DMS 273 (cell line): ENCODE measurements around the gene ST7.
"Not testable (repeated sequence)": the region's sequence is repeated elsewhere in the genome, so short reads cannot be mapped to it uniquely, and the experiment has no call there.

Experiments
- DNase-seq: peaks from one replicate; lab custom pipeline; 2025; ENCODE audit not compliant: unreplicated experiment; lab: John Stamatoyannopoulos, UW

Gene ST7

DNA sequence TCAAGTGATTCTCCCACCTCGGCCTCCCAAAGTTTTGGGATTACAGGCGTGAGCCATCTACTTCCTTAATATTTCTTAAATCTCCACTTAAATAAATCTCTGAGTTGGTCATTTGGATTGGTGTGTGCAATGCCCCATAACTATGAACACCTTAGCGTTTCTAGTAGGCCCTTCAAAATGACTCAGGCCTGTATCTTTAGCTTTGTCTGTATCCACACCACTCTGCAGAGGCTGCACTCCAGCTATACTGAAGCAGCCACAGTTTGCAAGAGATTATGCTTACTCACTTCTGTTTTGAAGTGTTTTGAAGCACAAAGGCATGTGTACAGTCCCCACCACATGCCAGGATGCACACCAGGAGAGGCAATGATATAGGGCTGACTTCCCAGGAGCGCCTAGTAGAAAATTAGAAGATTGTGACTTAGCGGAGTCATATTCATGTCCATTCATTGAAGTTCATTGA lies 2.4 kb upstream of the ST7 start:
- no peak for DNase-seq

DNA sequence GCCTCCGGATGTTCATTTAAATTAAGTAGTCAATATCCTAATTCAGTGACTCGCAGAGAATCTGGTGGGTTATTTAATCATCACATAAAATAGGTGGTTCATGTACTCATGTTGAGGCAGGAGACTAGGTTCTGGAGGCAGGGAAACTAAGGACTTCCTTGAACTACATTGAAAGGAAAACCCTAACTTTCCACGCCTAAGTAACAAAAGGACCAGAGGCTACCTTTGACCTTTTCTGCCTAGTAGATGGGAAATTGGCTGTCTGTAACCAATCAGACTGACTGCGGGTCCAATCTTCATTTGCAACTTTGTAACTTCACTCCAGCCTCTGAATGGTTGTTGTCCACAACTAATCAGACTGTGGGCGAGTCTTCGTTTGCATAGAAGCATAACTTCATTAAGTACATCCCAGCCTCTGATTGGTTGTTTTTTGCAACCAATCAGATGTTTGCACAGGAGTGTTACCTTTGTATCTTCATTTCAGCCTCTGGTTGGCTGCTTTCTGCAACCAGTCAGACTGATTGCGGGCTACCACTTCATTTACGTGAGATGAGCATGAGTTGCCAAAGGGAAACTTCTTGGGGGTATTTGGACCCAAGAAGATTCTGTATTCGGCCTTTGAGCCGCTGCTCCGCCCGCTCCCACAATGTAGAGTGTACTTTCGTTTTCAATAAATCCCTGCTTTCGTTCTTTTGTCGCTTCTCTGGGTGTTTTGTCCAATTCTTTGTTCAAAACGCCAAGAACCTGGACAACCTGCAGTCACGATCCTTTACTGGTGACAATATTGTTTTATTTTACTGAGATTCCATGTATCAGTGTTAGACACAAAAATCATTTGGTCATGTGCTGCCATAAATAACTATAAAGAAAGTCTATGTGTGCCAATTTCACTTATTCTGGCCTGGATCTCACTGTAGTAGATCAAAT lies 1.7 kb upstream of the ST7 start:
- DNase-seq, result no peak

DNA sequence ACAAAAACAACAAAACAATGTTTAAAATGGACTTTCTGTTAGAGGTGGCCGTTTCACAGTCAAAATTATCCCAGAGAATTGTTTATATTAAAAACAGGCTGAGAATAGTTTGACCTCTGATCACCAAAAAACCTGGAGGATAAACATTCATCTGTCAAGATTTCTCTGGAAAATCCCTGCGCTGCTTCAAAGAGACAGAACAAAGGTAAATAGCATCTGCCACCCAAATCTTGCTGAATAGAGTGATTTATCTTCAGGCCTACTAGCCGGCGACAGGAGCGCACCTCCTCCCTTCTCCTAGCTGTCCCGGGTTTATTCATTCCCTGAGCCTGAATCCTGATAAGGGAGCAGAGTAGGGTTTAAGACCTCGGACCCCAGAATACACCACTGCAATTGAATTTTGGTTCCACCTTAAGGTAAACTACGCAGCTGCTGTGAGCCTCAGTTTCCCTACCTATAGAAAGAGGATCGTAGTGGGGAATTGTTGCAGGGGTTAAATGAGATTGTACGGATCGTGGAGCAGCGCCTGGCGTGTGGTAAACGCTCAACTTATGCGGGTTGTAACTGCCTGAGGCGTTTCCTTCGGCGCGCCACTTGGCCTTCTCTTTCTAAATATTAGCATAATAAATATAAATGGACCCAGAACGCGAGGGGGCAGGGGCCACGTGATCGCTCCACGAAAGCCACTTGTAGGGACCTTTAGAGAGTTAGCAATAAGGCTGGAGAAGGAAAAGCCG lies 498 bp upstream of the ST7 start:
- DNase-seq, result peak; percentile 95

DNA sequence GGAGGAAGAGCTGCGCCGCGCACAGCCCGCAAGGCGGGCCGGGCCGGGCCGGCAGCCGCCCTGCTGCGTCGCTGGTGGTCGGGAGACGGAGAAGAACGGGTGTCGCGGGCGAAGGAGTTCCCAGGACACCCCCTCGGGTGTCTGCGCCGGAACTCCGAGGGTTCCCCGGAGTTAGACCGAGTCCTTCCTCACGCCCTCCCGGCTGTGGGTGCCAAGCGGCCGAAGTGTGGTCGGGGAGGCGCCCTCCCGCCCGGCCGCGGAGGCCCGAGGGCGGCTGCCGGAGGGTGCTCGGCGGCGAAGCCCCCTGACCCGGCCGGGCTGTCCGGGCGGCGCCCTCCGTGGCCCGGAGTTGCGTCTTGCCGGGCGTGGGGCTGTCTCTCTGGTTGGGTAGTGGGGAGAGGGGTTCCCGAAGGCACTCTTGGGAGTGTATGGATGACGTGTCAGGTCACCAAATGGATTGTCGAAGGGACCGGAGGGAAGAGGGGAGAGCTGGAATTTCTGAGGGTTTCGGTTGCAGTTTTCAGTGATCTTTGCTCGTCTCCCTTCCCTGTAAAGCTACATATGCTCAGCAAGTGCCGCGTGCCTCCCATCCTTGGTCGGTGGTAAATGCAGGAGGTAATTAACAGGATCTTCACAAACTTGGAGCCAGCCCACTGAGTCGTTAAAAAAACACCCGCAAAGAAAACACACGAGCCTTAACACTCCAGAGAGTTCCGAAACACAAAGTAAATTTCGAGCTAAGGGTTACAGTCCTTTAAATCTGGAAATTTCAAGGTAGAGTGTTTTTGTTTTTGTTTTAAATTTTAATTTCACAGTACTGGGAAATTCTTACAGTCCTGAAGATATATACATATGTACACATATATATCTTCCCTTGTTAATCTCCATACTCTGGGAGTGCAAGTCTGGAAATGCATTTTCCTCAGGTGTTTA lies 871 bp downstream of the ST7 start:
- peak; percentile 94 for DNase-seq

DNA sequence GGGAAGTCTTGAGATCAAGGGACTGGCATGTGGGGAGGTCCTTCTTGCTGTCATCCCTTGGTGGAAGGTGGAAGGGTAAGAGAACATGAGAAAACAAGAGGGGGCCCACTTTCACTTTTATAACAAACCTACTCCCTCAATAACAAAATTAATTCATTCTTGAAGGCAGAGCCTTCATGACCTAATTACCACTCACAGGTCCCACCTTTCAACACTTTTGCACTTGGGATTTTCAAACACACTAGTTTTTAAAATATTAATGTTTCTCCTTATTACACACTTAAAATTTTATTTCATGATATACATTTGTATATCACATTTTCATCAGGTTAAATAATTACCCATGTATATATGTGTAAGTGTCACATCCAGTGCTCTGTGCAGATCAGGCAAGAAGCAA lies 2.0 kb downstream of the ST7 start:
- DNase-seq, result peak; percentile 39

DNA sequence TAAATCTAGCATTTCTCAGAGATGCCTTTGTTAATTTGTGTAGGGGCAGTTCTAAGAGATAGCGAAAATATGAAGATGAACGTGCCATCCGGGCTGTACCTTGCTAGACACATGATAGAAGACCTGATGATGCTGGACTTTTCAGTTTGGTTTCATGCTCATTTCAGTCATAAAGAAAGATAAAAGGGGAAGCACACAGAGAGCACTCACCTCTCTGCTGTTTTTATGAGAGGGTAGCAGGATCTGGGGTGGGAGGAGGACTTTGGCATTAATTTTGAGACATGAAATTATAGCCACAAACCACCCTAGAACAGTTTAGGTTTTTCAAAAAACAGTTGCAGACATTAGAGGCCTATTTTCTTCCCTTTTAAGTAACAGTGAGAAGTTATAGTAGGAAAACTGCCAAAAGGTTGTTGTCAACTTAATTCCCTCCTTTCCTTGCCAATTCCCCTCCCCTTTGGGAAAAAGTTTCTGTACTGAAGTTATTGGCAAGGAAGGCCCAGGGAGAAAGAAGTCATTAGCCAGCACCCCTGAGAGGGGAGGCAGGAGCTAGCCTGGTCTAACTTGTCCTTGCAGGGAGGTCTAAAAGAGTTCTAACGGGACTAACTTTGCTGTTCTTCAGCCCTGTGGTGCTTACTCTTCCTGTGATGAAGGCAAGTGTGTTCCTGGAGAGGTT lies 2.6 kb downstream of the ST7 start:
- peak; percentile 72 for DNase-seq

DNA sequence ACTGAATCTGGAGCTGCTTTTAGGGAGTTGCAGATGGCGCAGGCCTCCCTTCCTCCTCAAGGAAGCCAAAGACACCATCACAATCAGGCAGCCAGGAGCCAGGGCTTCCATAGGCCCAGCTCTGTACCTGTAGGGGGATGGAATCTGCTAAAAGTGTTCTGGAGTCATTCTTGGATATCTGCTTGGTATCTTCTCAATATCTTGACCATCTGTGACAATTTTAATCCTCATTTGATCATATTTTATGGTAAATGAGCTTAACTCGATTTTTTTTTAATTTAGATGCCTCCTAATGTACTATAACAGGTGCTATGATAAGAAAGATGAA lies 3.1 kb downstream of the ST7 start:
- DNase-seq, result no peak

DNA sequence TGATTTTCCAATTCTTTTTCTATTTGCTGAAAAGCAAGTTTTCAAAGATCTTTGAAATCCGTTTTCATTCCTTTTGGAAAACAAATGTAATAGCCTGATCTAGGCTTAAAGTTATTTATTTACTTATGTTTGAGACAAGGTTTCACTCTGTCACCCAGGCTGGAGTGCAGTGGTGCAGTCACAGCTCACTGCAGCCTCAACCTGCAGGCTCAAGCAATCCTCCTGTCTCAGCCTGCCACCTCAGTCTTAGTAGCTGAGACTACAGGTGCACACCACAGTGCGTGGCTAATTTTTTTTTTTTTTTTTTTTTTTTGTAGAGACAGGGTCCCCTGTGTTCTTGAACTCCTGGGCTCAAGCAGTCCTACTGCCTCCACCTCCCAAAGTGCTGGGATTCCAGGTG lies 4.6 kb downstream of the ST7 start:
- DNase-seq, result no peak

DNA sequence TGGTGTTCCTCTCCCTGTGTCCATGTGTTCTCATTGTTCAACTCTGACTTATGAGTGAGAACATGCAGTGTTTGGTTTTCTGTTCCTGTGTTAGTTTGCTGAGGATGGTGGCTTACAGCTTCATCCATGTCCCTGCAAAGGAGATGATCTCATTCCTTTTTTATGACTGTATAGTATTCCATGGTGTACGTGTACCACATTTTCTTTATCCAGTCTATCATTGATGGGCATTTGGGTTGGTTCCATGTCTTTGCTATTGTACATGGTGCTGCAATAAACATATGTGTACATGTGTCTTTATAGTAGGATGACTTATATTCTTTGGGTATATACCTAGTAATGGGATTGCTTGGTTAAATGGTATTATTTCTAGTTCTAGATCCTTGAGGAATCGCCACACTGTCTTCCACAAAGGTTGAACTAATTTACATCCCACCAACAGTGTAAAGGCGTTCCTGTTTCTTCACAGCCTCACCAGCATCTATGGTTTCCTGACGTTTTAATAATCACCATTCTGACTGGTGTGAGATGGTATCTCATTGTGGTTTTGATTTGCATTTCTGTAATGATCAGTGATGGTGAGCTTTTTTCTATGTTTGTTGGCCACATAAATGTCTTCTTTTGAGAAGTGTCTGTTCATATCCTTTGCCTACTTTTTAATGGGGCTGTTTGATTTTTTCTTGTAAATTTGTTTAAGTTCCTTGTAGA lies 8.8 kb downstream of the ST7 start:
- DNase-seq, result not testable (repeated sequence)

DNA sequence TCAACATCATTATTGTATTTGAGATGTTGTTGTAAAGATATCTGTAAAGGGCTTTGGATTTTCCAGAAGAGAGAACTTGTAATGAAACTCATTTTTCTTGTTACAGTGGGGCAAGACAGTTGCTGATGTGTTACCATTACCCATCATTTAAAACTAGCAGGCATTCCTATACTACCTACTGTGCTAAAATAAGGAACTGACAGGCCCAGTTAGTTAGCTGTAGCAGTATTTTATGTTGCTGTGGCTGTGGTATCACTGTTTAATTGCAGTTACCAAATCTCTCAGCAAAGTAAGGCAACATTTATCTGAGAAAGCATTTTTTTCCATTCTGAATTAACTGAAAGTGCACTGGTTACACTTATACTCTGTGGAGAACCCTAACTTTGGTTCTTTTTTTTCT lies 9.9 kb downstream of the ST7 start:
- DNase-seq, result no peak

DNA sequence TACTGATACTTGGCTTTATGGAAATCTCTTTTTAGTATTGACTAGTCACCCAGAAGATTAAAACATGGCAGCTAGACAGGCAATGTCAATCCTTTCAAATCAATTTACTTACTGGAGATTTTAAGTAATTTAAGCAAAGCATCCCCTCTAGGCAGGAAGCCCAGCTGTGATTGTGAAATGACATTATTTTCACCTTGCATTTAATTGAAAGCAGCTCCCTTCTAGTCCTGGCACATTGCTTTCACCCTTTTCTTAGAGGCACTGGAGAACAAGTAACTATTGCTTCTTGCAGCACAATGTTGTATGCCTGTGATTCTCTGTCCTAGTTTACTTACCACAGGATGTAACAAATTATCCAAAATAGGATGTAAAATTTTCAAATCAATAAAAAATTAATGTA lies 13.3 kb downstream of the ST7 start:
- no peak for DNase-seq

DNA sequence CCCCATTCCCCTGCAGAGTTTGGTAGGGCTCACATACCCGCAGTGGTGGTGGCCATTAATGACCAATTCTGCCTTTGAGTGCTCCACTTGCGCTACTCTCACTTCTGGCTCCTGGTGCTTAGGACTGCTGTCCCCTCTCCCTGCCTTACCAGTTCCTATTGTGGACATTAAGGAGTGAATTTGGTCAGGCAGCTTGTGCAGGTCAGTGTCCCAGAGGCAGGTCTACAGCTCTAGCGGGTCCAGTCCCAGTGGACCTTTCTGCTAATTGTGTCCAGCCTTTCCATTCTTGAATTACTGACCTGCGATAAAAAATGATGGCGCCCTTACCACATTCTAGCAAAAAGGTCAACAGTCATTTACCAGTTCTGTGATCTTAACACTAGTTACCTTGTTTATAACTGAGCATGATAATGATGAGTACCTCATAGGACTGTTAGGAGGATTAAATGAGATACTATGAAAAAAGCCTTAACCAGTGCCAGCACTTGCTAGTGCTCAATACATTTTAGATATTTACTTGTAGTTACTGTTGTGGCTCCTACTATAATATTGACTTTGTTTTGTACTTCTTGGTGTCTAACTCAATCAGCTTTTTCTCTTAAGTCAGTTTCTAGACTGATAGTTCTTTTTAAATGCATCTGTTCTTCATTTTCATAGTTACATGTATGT lies 14.1 kb downstream of the ST7 start:
- no peak for DNase-seq

DNA sequence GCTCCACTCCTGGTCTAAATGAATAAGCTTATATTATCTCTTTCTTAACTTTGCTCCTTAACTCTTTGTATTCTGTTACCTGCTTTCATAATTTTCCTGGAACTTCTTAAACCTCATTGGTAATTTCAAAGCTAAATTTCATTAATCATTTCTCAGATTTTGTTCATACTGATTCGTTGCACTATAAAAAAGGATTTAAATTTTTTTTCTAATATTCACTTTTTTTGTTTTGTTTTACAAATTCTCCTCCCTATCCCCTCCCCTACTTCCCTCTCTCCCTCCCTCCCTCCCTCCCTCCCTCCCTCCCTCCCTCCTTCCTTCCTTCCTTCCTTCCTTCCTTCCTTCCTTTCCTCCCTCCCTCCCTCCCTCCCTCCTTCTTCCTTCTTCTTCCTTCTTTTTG lies 14.7 kb downstream of the ST7 start:
- no peak for DNase-seq

DNA sequence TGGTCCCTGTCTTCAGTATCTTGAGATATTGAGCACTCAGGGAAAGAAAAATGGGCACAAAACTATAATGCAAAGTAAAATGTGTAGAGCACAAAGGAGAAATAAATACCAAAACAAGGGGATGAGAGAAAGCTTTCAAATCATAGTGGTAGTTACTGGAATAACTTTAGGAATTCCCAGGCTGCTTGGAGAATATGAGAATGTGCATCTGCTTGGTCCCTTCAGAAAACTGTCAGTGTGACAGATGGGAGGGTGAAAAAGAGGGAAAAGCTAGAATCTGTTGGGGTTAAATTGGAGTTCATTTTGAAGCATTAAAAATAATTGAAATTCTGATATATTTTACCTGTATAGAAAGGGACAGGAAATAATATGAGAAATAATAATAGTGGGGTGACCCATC lies 15.3 kb downstream of the ST7 start:
- DNase-seq, result peak; percentile 32

DNA sequence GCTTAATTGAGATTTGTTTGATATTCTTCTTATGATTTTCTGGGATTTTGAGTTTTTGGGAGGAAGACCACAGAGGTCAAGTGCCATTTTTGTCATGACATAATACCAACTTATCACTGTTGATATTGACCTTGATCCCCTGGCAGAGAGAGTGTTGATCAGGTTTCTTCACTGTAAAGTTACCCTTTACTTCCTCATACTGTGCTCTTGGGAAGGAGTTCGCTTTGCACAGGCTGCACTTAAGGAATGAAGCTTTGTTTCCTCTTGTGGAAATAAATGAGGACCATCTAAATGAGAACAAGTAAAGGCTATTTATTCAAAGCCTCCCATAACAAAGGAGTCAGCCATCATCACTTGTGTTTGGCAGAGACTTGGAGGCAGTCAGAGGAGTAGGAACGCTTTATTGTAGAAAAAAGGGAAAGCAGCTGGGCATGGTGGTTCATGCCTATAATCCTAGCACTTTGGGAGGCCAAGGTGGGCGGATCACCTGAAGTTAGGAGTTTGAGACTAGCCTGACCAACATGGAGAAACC lies 16.1 kb downstream of the ST7 start:
- DNase-seq, result no peak

DNA sequence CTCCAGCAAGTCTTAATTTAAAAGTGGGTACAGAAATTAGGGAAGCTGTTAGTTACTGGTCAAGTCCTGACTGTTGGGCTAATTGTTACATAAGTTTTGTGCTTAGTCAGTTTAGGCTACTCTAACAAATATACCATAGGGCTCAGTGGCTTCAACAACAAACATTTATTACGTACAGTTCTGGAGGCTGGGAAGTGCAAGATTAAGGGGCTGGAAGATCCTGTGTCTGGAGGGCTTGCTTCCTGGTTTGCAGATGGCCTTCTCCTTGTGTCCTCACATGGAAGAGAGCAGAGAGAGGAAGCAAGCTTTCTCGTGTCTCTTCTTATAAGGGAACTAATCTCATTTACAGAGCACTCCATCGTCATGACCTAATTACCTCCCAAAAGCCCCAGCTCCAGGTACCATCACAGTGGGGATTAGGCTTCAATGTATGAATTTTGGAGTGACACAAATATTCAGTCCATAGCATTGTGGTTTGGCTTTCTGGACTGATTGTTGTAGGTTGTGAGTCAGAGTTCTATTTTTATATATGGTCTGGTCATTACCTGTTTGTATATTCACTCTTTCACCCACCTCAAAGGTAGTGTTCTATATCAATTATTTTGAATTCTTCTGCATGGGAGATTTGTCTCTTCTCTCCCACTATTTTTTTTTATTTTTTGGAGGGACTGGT lies 17.1 kb downstream of the ST7 start:
- DNase-seq, result no peak

DNA sequence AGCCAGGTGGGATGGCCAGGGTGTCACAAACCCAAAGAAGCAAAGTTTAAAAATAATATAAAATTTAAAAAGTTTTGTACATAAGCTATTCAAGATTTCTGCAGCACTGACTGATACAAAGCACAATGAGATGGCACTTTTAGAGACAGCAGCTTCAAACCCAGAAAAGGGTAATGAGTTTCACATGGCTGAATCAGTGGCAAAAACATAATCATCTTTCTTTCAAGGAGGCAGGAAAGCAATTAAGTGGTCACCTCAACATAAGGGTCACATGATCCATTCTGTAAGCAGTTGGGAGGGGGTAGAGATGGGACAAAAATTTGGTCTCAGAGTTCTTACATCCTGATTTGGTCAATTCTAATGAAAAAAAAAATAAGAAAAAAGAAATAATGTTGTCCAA lies 17.9 kb downstream of the ST7 start:
- not testable (repeated sequence) for DNase-seq

DNA sequence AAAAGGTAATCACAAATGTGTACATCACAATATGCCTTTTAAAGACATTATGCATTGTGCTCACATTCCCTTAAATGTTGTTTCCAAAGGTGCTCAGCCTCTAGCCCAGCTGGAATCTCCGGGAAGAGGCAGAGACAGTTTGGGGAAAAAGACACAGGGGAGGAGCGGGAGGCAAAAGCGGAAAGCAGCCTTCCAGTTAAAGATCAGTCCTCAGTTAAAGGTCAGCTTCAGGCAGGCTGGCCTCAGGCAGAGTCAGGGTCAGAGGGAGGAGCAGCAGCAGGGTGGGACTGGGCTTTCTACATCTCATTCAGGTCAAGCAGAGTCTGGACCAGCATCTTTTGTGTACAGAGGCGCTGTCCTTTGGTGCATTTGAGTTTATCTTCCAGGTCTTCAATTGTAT lies 18.6 kb downstream of the ST7 start:
- DNase-seq, result no peak

DNA sequence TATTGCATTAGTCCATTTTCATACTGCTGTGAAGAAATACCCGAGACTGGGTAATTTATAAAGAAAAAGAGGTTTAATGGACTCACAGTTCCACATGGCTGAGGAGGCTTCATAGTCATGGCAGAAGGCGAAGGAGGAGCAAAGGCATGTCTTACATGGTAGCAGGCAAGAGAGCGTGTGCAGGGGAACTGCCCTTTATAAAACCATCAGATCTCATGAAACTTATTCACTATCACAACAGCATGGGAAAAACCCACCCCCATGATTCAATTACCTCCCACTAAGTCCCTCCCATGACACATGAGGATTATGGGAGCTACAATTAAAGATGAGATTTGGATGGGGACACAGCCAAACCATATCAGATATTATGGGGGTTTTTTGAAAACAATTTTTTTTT lies 21.7 kb downstream of the ST7 start:
- DNase-seq, result not testable (repeated sequence)
